AG10803 (cell line): Measurements from ENCODE around the gene EFR3B.
"Not testable (repeated sequence)": the region's sequence is repeated elsewhere in the genome, so short reads cannot be mapped to it uniquely, and the experiment has no call there.

Experiments
- DNase-seq: peaks from one replicate; pipeline ENCODE4 v3.0.0; 2010; ENCODE audit warnings: low read depth
- H3K4me3 ChIP-seq: 2 replicates; pipeline ENCODE4 v1.5.1; 2011; ENCODE audit warnings: mild to moderate bottlenecking, low read length, control low read depth
- CTCF ChIP-seq: conservative IDR thresholded peaks from 2 replicates; pipeline ENCODE4 v1.5.1; 2011; ENCODE audit warnings: mild to moderate bottlenecking, low read length, control low read depth, inconsistent platforms

EFR3B gene

GRCh38 chr2:25131567-25132298 is 89.9 kb downstream of the EFR3B start:
- DNase-seq, result no peak
- TF ChIP-seq CTCF, result no peak
- H3K4me3 ChIP-seq, result no peak overlapping the region

- TF ChIP-seq CTCF, result no peak
- DNase-seq, result no peak
- no peak overlapping the region for H3K4me3 ChIP-seq
Measured at GRCh38 chr2:25132299-25132635, 90.4 kb downstream of the EFR3B start.

- DNase-seq, result no peak
- no peak overlapping the region for H3K4me3 ChIP-seq
- TF ChIP-seq CTCF, result no peak
Measured at GRCh38 chr2:25132693-25133092, 90.8 kb downstream of the EFR3B start.

- DNase-seq, H3K4me3 ChIP-seq: not testable (repeated sequence)
Measured at GRCh38 chr2:25140535-25140934, 98.7 kb downstream of the EFR3B start.

GRCh38 chr2:25141120-25141519 is 99.2 kb downstream of the EFR3B start:
- no peak overlapping the region for H3K4me3 ChIP-seq
- no peak for TF ChIP-seq CTCF
- no peak for DNase-seq

- no peak for TF ChIP-seq CTCF
- no peak for DNase-seq
- H3K4me3 ChIP-seq, result no peak overlapping the region
Measured at GRCh38 chr2:25145803-25146202, 103.9 kb downstream of the EFR3B start.

- no peak for TF ChIP-seq CTCF
- H3K4me3 ChIP-seq, result no peak overlapping the region
- DNase-seq, result no peak
Measured at GRCh38 chr2:25146896-25147295, 105.0 kb downstream of the EFR3B start.

GRCh38 chr2:25149646-25150045 is 107.8 kb downstream of the EFR3B start:
- no peak for DNase-seq
- no peak overlapping the region for H3K4me3 ChIP-seq
- no peak for TF ChIP-seq CTCF

- not testable (repeated sequence) for H3K4me3 ChIP-seq, DNase-seq
Measured at GRCh38 chr2:25150993-25151392, 109.1 kb downstream of the EFR3B start.
